GM18499 (cell line): Measurements from ENCODE around the gene TMTC3.
"Not testable (repeated sequence)": the region's sequence is repeated elsewhere in the genome, so short reads cannot be mapped to it uniquely, and the experiment has no call there.

Experiments
- ATAC-seq: cut with Tn5 transposase; IDR thresholded peaks from one replicate; pipeline ENCODE4 v1.9.1; 2021; ENCODE audit warnings: moderate number of reproducible peaks; ENCODE audit not compliant: insufficient read depth, unreplicated experiment

Gene TMTC3

DNA sequence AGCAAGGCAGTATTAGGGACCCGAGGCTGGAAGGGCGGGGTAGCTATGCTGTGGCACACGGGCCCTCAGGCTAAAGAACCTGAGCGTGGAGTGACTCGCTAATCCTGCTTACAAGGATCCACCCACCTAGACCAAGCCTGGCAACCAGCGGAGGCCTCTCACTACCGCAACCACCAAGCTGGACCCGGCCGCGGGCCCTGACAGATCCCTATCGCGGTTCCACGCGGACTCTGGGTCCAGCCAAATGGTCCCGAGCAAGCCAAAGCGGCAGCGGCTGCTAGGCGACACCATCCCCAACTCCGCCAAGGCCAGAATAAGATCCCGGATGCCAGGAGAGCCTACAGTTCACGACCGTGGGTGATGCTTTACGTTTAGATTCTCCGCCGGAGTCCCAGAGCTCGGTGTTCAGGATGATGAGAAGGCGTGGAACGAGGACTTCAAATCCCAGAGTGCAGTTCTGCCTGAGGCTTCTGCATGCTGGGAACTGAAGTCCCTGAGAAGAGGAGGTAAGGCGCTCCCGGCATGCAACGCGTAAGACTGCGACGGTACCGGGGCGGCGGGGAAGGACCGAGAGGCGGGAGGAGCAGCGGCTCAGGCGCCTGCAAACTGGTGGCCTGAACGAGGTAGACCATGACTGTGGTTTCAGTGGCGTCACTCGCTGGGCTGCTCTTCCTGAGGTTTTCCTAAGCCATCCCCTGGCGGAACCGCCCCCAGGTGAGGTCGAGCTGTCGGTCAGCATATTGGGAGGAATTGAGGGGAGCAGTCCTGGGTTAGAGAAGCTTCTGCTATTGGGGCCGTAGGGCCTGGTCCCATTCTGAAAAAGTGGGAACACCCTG is at the start of gene TMTC3, which contains the start of gene CEP290:
Gene TMTC3 (plus strand): TSS at position 534 of the 836 bp plus-strand sequence. CDS start 6,009 bp downstream, outside the sequence.
Gene CEP290 (minus strand): TSS at position 315 of the 836 bp plus-strand sequence. CDS start 781 bp downstream, outside the sequence.
- peak; percentile 95 for ATAC-seq

DNA sequence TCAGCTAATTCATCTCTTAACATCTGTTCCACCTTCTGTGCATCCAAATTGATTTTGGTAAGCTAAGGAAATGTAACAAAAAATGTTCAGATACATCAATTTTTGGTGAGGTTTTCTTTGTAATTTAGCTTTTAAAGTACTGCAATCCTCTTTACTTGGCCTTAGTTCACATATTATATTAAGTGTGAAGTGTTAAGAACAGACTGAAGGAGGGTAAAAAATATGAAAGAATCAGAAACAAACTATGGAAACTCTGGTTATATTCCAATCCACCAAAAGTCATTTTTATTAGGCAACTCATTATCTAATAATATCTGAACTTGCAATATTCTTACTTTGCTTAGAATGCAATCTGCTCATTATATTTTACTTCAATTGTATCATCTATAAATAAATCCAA is 49.3 kb upstream of the TMTC3 start:
- ATAC-seq, result no peak

GRCh38 chr12:88093573-88093972 is 48.5 kb upstream of the TMTC3 start:
- no peak for ATAC-seq

- no peak for ATAC-seq
Measured at GRCh38 chr12:88108021-88108420, 34.1 kb upstream of the TMTC3 start.

- ATAC-seq, result no peak
Measured at GRCh38 chr12:88111074-88111652, 30.9 kb upstream of the TMTC3 start.

- no peak for ATAC-seq
Measured at GRCh38 chr12:88113871-88114270, 28.2 kb upstream of the TMTC3 start.

GRCh38 chr12:88122666-88123065 is 19.4 kb upstream of the TMTC3 start:
- peak; percentile 72 for ATAC-seq

- ATAC-seq, result no peak
Measured at GRCh38 chr12:88127099-88127498, 15.0 kb upstream of the TMTC3 start.

- ATAC-seq, result no peak
Measured at GRCh38 chr12:88127855-88128254, 14.3 kb upstream of the TMTC3 start.

- ATAC-seq, result no peak
Measured at GRCh38 chr12:88132392-88132791, 9.7 kb upstream of the TMTC3 start.

GRCh38 chr12:88133181-88133580 is 8.9 kb upstream of the TMTC3 start:
- ATAC-seq, result not testable (repeated sequence)

DNA sequence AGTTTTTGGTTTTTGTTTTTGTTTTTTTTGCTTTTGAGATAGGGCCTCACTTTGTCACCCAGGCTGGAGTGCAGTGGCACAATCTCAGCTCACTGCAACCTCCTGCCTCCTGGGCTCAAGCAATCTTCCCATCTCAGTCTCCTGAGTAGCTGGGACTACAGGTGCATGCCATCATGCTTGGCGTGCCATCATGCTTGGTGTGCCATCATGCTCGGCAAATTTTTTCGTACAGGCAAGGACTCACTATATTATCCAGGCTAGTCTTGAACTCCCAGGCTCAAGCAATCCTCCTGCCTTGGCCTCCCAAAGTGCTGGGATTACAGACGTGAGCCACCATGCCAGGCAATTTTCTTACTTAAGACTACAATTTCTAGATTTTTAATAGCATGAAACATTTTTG is 2.4 kb upstream of the TMTC3 start:
- not testable (repeated sequence) for ATAC-seq

DNA sequence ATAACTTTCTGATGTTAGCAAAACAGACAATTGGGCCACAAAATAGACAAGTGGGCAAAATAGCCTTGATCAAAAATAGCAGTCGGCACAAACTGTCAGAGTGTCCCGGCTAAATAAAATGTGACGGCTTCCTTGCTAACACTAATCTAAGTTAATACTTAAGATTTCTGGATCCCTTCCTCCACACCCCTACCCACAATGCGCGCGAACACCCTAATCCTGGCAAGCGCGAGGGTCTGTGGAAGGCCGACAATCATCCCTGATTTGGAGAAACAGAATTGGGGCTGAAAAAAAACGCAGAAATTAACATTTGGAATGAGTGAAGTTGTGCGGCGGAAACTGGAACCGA is 708 bp upstream of the TMTC3 start:
- ATAC-seq, result no peak

GRCh38 chr12:88142610-88142991 is 494 bp downstream of the TMTC3 start:
- no peak for ATAC-seq

GRCh38 chr12:88144037-88144436 is 1.9 kb downstream of the TMTC3 start:
- ATAC-seq, result no peak

GRCh38 chr12:88144546-88145468 is 2.7 kb downstream of the TMTC3 start:
- no peak for ATAC-seq

DNA sequence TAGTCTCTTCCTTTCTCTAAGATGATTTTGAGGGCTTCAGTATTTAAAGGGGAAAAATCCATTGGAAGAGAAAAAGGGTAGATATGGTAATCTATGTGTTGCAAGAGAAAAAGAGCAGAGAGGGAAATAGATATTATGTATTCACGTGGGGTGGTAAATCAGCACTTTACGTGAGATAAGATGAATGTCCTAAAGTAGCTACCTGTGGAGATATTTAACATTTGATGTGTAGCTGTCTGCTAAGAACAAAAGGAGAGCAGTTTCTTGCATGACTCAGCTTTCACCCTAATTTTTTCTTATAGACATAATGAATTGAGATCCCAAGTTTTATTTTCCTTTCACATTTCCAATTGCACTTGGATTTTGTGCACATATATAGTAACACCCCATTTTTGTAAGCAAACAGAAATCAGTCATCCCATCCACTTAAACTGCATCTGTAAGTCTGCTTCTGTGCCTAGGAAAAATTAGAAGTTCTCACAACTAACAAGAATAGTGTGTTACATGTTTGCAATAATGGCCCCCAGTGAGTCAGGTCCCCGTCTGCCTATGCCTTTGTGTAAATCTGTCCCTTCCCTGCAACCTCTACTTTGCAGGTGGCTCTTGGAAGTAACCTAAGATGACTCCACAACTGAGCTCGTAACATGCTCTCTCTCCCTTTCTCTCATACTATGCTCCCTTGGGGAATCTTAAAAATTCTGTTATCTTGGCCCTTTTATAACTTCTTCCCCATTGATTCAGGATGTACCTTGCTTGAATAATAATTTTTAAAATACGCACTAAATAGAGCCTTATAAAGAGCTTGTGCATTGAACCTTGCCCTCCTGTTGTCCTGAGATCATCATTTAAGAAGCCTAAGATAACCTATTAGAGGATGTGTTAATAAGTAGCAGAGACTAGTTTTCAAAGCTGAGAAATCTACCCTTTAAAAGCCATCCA is 3.7 kb downstream of the TMTC3 start:
- ATAC-seq, result no peak

DNA sequence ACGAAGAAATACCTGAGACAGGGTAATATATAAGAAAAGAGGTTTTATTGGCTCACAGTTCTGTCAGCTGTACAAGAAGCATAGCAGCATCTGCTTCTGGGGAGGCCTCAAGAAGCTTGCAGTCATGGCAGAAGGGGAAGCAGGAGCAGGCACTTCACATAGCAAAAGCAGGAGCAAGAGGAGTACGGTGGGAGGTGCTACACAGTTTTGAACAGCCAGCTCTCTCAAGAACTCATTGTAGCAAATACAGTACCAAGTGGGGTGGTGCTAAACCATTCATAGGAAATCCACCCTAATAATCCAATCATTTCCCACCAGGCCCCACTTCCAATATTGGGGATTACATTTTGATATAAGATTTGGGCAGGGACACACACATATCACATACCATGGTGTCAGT is 8.0 kb downstream of the TMTC3 start:
- no peak for ATAC-seq

DNA sequence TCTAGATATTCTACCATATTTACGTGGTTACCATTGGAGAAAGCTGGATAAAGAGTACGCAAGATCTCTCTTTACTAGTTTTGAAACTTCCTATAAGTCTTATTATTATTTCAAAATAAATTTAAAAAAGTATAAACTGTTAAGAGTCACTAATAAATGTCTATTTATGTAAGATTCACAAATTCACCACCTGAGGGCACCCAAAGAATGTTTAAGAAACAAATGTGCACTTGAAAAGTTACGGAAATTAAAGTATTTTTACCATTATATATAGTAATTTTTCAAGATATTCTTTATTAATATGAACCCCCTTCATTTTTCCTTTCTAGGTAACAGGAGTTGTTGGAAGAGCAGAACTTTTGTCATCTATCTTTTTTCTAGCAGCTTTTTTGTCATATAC is 11.9 kb downstream of the TMTC3 start:
- no peak for ATAC-seq
